Stomach (tissue), 4 donors: Measurements from ENCODE around the gene COL6A5.

Source experiments
- POLR2AphosphoS5 ChIP-seq, 3 donors: sonication (generic); formaldehyde crosslinking; IDR thresholded peaks; one replicate each; pipeline ENCODE4 v1.6.1; 2016; ENCODE audit warnings: antibody characterized with exemption in 3 of 3
- TF ChIP-seq, protein P1 (sequence below), 7 experiments: fragments of 450-650 bp in 4 of 7; fragments of 200-600 bp in 3 of 7; sonication (generic) in 3 of 7; IDR thresholded peaks; one replicate each; pipeline ENCODE4 v1.5.1; 2016 to 2019; ENCODE audit warnings: antibody characterized with exemption in 7 of 7, control low read depth in 2 of 7, mild to moderate bottlenecking in 1 of 7

GRCh38 chr3:130527426-130527825, 182.0 kb downstream of the COL6A5 start:
- TF ChIP-seq, protein P1, sequence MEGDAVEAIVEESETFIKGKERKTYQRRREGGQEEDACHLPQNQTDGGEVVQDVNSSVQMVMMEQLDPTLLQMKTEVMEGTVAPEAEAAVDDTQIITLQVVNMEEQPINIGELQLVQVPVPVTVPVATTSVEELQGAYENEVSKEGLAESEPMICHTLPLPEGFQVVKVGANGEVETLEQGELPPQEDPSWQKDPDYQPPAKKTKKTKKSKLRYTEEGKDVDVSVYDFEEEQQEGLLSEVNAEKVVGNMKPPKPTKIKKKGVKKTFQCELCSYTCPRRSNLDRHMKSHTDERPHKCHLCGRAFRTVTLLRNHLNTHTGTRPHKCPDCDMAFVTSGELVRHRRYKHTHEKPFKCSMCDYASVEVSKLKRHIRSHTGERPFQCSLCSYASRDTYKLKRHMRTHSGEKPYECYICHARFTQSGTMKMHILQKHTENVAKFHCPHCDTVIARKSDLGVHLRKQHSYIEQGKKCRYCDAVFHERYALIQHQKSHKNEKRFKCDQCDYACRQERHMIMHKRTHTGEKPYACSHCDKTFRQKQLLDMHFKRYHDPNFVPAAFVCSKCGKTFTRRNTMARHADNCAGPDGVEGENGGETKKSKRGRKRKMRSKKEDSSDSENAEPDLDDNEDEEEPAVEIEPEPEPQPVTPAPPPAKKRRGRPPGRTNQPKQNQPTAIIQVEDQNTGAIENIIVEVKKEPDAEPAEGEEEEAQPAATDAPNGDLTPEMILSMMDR (IDR thresholded peaks at IDR 0.05) = no peak
- no peak for TF ChIP-seq POLR2AphosphoS5 (IDR thresholded peaks at IDR 0.05)
